Measurements from ENCODE around the gene PTH2R. TPM values are rescaled to one million over a fixed set of nuclear protein-coding genes. Genes with fewer than 3 reads are reported as not detected.
"Not testable (repeated sequence)": the region's sequence is repeated elsewhere in the genome, so short reads cannot be mapped to it uniquely, and the experiment has no call there.

The PTH2R gene
- total RNA-seq, 4 donors from 2014 or later, result not detected

- no peak overlapping the region for H3K4me3 ChIP-seq (replicated peaks in 1 of 3)
- TF ChIP-seq CTCF (IDR thresholded peaks at IDR 0.05) (no peak), POLR2A (IDR thresholded peaks at IDR 0.05) (no peak)
- DNase-seq, result no peak
Measured at GRCh38 chr2:208509586-208509985, 103.0 kb downstream of the PTH2R start.

GRCh38 chr2:208511016-208511415, 104.4 kb downstream of the PTH2R start:
- intact Hi-C loops (cut with DNase I), result no loop called here
- TF ChIP-seq POLR2A (IDR thresholded peaks at IDR 0.05) (no peak), CTCF (IDR thresholded peaks at IDR 0.05) (no peak)
- no peak for DNase-seq
- Histone ChIP-seq H3K4me1 (no peaks in the 10 kb centered on the region), H3K27ac (no peak overlapping the region), H3K27me3 (no peaks in the 10 kb centered on the region), H3K9me3 (no peaks in the 10 kb centered on the region), H3K36me3 (no peaks in the 10 kb centered on the region), H3K4me3 (replicated peaks in 1 of 3) (no peak overlapping the region)
- WGBS, 2 donors, result 74 to 76% methylated on average over 3 of the region's 3 CpGs

More at GRCh38 chr2:208509586-208509985, 103.0 kb downstream of the PTH2R start:
- Histone ChIP-seq H3K4me1 (no peaks in the 10 kb centered on the region), H3K9me3 (no peaks in the 10 kb centered on the region), H3K27me3 (no peaks in the 10 kb centered on the region), H3K36me3 (no peaks in the 10 kb centered on the region), H3K27ac (no peak overlapping the region)
- intact Hi-C loops (cut with DNase I), result no loop called here

- Histone ChIP-seq H3K27ac (no peak overlapping the region), H3K36me3 (no peaks in the 10 kb centered on the region), H3K4me3 (replicated peaks in 1 of 3) (no peak overlapping the region), H3K9me3 (no peaks in the 10 kb centered on the region), H3K4me1 (no peaks in the 10 kb centered on the region), H3K27me3 (no peaks in the 10 kb centered on the region)
- DNase-seq, result no peak
- TF ChIP-seq CTCF (IDR thresholded peaks at IDR 0.05) (no peak), POLR2A (IDR thresholded peaks at IDR 0.05) (no peak)
- WGBS, 2 donors, result 73 to 80% methylated on average over 1 of the region's 1 CpG
- intact Hi-C loops (cut with DNase I), result no loop called here
Measured at GRCh38 chr2:208511573-208511972, 105.0 kb downstream of the PTH2R start.

DNA sequence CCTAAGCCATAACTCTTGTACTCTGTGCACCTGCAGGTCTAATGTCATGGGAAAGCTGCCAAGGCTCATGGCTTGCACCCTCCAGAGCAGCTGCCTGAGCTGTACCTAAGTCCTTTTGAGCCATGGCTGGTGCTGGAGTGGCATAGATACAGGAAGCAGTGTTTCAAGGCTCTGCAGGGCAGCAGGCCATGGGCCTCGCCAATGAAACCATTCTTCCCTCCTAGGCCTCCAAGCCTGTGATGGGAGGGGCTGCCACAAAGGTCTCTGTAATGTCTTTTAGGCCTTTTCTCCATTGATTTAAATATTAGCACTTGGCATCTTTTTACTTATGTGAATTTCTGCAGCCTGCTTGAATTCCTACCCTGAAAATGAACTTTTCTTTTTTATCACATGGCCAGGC, 108.5 kb downstream of the PTH2R start:
- no peak for DNase-seq
- no peaks in the 10 kb centered on the region for H3K27me3 ChIP-seq
- 83 to 94% methylated on average over 1 of the region's 1 CpG for WGBS, 2 donors
- no peak overlapping the region for H3K4me3 ChIP-seq (replicated peaks in 1 of 3)
- intact Hi-C loops (cut with DNase I), result no loop called here
- no peaks in the 10 kb centered on the region for H3K9me3 ChIP-seq
- H3K27ac ChIP-seq, result no peak overlapping the region
- H3K36me3 ChIP-seq, result no peaks in the 10 kb centered on the region
- H3K4me1 ChIP-seq, result no peaks in the 10 kb centered on the region
- no peak for TF ChIP-seq CTCF (IDR thresholded peaks at IDR 0.05)
- no peak for TF ChIP-seq POLR2A (IDR thresholded peaks at IDR 0.05)

DNA sequence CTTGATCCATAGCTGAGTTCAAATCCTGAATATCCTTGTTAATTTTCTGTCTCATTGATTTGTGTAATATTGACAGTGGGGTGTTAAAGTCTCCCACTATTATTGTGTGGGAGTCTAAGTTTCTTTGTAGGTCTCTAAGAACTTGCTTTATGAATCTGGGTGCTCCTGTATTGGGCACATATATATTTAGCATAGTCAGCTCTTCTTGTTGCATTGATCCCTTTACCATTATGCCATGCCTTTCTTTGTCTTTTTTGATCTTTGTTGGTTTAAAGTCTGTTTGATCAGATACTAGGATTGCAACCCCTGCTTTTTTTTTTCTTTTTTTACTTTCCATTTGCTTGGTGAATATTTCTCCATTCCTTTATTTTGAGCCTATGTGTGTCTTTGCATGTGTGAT, 116.5 kb downstream of the PTH2R start:
- H3K4me1 ChIP-seq; DNase-seq; H3K4me3 ChIP-seq (replicated peaks in 1 of 3); H3K9me3 ChIP-seq; H3K27ac ChIP-seq; intact Hi-C loops (cut with DNase I); H3K27me3 ChIP-seq; H3K36me3 ChIP-seq: not testable (repeated sequence)

DNA sequence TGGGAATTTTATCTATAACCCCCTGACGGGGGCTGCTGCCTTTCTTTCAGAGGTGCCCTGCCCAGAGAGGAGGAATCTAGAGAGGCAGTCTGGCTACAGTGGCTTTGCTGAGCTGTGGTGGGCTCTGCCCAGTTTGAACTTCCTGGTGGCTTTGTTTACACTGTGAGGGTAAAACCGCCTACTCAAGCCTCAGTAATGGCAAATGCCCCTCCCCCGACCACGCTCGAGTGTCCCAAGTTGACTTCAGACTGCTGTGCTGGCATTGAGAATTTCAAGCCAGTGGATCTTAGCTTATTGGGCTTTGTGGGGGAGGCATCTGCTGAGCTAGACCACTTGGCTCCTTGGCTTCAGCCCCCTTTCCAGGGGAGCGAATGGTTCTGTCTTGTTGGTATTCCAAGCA, 118.6 kb downstream of the PTH2R start:
- H3K27ac ChIP-seq; intact Hi-C loops (cut with DNase I); H3K9me3 ChIP-seq; H3K36me3 ChIP-seq; H3K4me3 ChIP-seq (replicated peaks in 1 of 3); H3K27me3 ChIP-seq; DNase-seq; H3K4me1 ChIP-seq: not testable (repeated sequence)
- WGBS, 2 donors, result 57 to 63% methylated on average over 4 to 6 of the region's 6 CpGs
